GM19395 (cell line): Measurements from ENCODE around the gene PLD5.
A peak's percentile ranks its signal among the peaks of the same experiment; 100 is the strongest.

Experiments used
- ATAC-seq: cut with Tn5 transposase; IDR thresholded peaks from one replicate; pipeline ENCODE4 v1.9.1; 2021; ENCODE audit warnings: mild to moderate bottlenecking, moderate library complexity; ENCODE audit not compliant: unreplicated experiment

PLD5 gene

GRCh38 chr1:242086706-242087105 lies 437.8 kb downstream of the PLD5 start:
- ATAC-seq, result no peak

DNA sequence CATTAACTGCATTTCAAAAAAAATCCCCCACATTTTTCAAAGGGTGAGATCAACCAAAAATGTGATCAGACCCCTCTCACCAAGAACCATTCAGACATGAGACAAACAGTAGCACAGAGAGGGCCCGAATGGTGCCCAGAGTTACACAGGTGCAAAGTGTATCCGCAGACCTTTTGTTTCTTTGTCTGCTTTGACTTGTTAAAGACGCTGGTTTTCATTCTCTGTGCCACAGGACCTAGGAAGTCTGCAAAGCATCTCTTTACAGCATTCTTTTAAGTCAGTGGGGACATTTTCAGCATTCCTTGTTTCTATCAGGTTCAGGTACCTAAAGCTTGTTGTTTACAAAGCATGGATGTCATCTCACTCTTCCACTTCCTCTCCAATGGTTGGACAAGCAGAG lies 438.4 kb downstream of the PLD5 start:
- no peak for ATAC-seq

DNA sequence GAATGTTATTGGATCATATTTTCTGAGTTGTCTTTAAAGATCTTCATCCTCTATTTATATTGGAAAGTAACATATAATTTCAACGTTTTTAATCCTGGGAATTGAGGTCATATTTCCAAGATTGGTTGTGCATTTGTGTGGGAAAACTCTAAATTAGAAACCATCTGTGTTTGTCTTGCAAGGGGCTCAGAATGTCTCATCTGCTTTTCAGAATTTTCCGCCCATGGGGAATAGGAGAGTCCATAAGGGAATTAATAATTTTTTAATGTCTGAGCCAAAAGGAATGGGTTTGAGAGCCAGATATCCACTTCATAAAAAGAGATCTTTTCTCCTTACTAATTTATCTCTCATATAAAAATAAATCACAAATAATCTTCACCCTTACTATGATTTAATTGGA lies 440.8 kb downstream of the PLD5 start:
- ATAC-seq, result no peak

DNA sequence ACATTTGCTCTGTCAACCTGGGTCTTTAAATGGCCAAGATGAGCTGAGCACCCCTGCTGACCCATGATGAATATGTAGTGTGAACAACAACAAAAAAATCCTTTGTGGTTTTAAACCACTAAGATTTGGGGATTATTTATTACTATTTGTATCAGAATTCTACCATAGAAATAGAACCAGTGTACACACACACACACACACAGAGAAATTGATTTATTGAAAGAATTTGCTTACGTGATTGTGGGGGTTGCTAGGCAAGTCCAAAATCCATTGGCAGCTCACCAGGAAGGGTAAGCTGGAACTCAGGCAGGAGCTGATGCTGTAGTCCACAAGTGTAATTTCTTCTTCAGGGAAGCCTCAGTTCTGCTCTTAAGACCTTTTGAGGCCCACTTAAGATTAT lies 443.1 kb downstream of the PLD5 start:
- no peak for ATAC-seq

- ATAC-seq, result no peak
These were observed 458.7 kb downstream of the PLD5 start for GRCh38 chr1:242065813-242066212.

GRCh38 chr1:242062271-242062670 lies 462.2 kb downstream of the PLD5 start:
- ATAC-seq, result no peak

DNA sequence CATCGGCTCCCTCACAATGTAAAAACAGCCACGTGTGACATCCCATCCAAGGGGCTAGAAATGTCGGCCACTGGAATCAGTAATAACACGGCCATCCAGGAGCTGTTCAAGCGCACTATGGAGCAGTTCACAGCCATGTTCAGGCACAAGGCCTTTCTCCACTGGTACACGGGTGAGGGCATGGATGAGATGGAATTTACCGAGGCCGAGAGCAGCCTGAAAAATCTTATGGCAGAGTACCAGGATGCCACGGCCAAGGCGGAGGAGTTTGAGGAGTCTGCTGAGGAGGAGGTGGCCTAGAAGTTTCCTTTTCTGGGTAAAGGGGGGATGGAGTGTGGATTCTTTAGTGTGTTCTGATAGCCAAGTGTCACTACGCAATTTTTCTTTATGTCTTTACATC lies 464.5 kb downstream of the PLD5 start:
- ATAC-seq, result no peak

DNA sequence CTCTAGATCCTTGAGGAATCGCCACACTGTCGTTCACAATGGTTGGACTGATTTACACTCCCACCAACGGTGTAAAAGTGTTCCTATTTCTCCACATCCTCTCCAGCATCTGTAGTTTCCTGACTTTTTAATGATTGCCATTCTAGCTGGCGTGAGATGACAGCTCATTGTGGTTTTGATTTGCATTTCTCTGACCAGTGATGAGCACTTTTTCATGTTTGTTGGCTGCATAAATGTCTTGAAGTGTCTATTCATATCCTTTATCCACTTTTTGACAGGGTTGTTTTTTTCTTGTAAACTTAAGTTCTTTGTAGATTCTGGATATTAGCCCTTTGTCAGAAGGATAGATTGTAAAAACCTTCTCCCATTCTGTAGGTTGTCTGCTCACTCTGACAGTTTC lies 465.9 kb downstream of the PLD5 start:
- ATAC-seq, result peak; percentile 91

DNA sequence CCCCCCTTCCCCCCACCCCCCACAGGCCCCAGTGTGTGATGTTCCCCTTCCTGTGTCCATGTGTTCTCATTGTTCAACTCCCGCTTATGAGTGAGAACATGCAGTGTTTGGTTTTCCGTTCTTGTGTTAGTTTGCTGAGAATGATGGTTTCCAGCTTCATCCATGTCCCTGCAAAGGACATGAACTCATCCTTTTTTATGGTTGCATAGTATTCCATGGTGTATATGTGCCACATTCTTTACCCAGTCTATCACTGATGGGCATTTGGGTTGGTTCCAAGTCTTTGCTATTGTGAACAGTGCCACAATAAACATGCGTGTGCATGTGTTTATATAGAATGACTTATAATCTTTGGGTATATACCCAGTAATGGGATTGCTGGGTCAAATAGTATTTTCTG lies 466.3 kb downstream of the PLD5 start:
- ATAC-seq, result peak; percentile 15

DNA sequence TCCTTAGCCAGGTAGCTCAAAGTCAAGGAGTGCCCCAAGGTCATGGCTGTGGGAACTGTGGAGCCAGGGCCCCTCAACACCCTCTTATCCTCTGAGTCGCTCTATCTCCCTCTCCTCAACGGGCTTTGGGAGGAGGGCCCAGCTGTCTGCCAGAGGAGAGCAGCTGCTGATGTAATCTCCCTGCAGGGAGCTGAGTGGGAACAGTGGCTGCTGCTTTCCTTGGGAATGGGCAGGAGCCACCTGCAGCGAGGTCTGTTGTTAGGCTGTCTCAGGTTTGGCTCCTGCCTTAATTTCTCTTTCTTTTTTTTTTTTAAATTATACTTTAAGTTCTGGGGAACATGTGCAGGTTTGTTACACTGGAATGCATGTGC lies 466.8 kb downstream of the PLD5 start:
- no peak for ATAC-seq

- ATAC-seq, result no peak
These were observed 467.3 kb downstream of the PLD5 start for GRCh38 chr1:242056988-242057744.

DNA sequence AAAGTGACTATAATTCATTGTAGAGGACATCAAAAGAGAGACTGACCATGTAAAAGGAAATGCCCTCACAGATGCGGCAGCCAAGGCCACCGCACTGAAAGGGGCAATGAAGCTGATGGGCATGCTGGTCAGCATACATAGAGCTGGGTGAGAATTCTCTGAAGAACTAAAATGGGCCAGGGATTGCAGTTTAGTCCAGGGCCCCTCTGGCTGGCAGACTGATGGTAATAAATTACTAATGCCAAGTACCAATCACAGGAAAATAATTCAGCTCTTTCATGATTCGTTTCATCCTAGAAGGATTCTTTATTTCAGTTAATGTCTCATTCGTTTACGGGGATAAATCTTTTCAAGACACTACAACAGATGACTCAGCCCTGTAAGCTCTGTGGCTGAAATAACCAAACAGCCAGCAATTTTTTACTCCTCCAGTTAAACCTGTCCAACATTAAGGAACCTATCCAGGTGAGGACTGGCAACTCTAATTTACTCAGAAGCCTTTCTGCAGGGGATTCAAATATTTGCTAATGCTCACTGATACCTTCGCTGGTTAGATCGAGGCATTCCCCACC lies 468.7 kb downstream of the PLD5 start:
- ATAC-seq, result no peak

- ATAC-seq, result no peak
These were observed 481.3 kb downstream of the PLD5 start for GRCh38 chr1:242043165-242043564.

GRCh38 chr1:242034392-242034791 lies 490.1 kb downstream of the PLD5 start:
- no peak for ATAC-seq

DNA sequence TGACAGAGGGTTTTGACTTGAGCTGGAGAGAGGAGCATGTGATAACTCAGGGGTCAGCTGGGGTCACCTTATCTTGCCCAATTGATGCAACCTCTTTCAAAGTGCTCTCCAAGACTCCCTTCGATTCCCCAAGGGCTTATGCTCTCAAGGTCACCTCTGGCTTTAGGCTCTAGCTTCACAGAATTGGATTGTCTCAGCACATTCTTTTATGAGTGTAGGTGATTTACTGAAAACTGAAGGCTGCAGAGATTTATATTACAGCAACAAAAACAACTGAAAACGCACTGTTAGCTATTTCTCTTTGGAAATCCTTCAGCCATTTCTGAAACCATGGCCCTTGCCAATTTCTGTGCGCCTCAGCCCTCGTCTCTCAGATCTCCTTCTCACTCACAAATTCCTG lies 491.1 kb downstream of the PLD5 start:
- no peak for ATAC-seq
